ENCODE measurements around the gene ZNF507.

GRCh38 chr19:32404213-32404932 is 59.0 kb downstream of the ZNF507 start:
- TF ChIP-seq CTCF (IDR thresholded peaks at IDR 0.05; ENCODE audit: low read depth, low read length) (no peak), EZH2phosphoT487 (IDR thresholded peaks at IDR 0.05; ENCODE audit: low read depth) (no peak)

All from OCI-LY3 (cell line).